ENCODE measurements around the gene DUSP11. TPM values are rescaled to one million over a fixed set of nuclear protein-coding genes. Genes with fewer than 3 reads are reported as not detected.

Gene DUSP11
- polyA plus RNA-seq, 1 of the 3 experiments (the other 2 are of a cell fraction): 14.4 TPM

- no peak overlapping the region for H3K4me3 ChIP-seq (ENCODE audit: low read depth in 2 of 2, low read length in 1 of 2)
- H3K27ac ChIP-seq (ENCODE audit: low read depth in 2 of 2, low read length in 1 of 2): no peak overlapping the region
- no peaks in the 10 kb centered on the region for H3K9me2 ChIP-seq
- no peak overlapping the region for H3K9ac ChIP-seq
- 5% methylated on average over 1 of the region's 1 CpG for WGBS (ENCODE audit: low lambda C conversion rate)
- H3K36me3 ChIP-seq (replicated peaks in 1 of 2; ENCODE audit: control insufficient read depth in 1 of 2, insufficient read depth in 2 of 2, low read length in 1 of 2): no peaks in the 10 kb centered on the region
- no peak for DNase-seq
- no peaks in the 10 kb centered on the region for H3K79me2 ChIP-seq (ENCODE audit: insufficient read depth)
- no peaks in the 10 kb centered on the region for H3K4me1 ChIP-seq (ENCODE audit: control insufficient read depth in 1 of 2, insufficient read depth in 2 of 2, low read depth in 1 of 2, low read length in 1 of 2)
- H3K4me2 ChIP-seq: no peak overlapping the region
- ChIA-PET CTCF (interaction anchor here (0.9 to 9.4 kb wide), 6 partner anchors 285 to 518 kb away, joined by 3 to 155 read pairs (median 4); partner anchors contain the start of genes BOLA3 and MTHFD2), POLR2A (no interaction called here)
- TF ChIP-seq MXI1 (IDR thresholded peaks at IDR 0.05; ENCODE audit: low read depth, low read length) (no peak), FOXJ3 (CRISPR knock-in tag; IDR thresholded peaks at IDR 0.05) (no peak), TAF1 (IDR thresholded peaks at IDR 0.05; ENCODE audit: borderline replicate concordance, low read depth, low read length) (no peak), RCOR1 (IDR thresholded peaks at IDR 0.05; ENCODE audit: low read length) (no peak), NFIC (IDR thresholded peaks at IDR 0.05; ENCODE audit: borderline replicate concordance) (no peak), GABPA (IDR thresholded peaks at IDR 0.05; ENCODE audit: low read depth) (no peak), USF2 (IDR thresholded peaks at IDR 0.05; ENCODE audit: borderline replicate concordance, low read depth, low read length) (no peak), FOXM1 (IDR thresholded peaks at IDR 0.05; ENCODE audit: low read depth) (no peak), GATA2 (CRISPR knock-in tag; IDR thresholded peaks at IDR 0.05) (no peak), REST (IDR thresholded peaks at IDR 0.05; ENCODE audit: low read depth, low read length) (no peak), RAD21 (IDR thresholded peaks at IDR 0.05; ENCODE audit: low read length) (no peak)
- TF ChIP-seq, protein P1, sequence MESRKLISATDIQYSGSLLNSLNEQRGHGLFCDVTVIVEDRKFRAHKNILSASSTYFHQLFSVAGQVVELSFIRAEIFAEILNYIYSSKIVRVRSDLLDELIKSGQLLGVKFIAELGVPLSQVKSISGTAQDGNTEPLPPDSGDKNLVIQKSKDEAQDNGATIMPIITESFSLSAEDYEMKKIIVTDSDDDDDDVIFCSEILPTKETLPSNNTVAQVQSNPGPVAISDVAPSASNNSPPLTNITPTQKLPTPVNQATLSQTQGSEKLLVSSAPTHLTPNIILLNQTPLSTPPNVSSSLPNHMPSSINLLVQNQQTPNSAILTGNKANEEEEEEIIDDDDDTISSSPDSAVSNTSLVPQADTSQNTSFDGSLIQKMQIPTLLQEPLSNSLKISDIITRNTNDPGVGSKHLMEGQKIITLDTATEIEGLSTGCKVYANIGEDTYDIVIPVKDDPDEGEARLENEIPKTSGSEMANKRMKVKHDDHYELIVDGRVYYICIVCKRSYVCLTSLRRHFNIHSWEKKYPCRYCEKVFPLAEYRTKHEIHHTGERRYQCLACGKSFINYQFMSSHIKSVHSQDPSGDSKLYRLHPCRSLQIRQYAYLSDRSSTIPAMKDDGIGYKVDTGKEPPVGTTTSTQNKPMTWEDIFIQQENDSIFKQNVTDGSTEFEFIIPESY (IDR thresholded peaks at IDR 0.05; ENCODE audit: borderline replicate concordance, low read depth): no peak
- TF ChIP-seq, protein P2, sequence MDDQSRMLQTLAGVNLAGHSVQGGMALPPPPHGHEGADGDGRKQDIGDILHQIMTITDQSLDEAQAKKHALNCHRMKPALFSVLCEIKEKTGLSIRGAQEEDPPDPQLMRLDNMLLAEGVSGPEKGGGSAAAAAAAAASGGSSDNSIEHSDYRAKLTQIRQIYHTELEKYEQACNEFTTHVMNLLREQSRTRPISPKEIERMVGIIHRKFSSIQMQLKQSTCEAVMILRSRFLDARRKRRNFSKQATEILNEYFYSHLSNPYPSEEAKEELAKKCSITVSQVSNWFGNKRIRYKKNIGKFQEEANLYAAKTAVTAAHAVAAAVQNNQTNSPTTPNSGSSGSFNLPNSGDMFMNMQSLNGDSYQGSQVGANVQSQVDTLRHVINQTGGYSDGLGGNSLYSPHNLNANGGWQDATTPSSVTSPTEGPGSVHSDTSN (IDR thresholded peaks at IDR 0.05): no peak
- H3F3A ChIP-seq (replicated peaks; ENCODE audit: insufficient read depth): peaks cover 4% of the 10 kb centered on the region
- H2AFZ ChIP-seq (ENCODE audit: low read depth): no peak overlapping the region
- H3K27me3 ChIP-seq (ENCODE audit: insufficient read depth): 0 out of 2 replicates have a peak, but pooled peaks cover 9% of the 10 kb centered on the region
- no peaks in the 10 kb centered on the region for H4K20me1 ChIP-seq (ENCODE audit: insufficient read depth)
- H3K9me3 ChIP-seq: no peaks in the 10 kb centered on the region
Measured at GRCh38 chr2:73822276-73822675, 42.4 kb upstream of the DUSP11 start.
